Measurements from ENCODE around the gene PHC2. TPM values are rescaled to one million over a fixed set of nuclear protein-coding genes. Genes with fewer than 3 reads are reported as not detected.

PHC2 gene
- total and polyA plus RNA-seq, 2 of the 13 experiments (the other 11 are each of a cell fraction or from before 2014, with no cell fraction given): 52.5 to 84.9 TPM

DNA sequence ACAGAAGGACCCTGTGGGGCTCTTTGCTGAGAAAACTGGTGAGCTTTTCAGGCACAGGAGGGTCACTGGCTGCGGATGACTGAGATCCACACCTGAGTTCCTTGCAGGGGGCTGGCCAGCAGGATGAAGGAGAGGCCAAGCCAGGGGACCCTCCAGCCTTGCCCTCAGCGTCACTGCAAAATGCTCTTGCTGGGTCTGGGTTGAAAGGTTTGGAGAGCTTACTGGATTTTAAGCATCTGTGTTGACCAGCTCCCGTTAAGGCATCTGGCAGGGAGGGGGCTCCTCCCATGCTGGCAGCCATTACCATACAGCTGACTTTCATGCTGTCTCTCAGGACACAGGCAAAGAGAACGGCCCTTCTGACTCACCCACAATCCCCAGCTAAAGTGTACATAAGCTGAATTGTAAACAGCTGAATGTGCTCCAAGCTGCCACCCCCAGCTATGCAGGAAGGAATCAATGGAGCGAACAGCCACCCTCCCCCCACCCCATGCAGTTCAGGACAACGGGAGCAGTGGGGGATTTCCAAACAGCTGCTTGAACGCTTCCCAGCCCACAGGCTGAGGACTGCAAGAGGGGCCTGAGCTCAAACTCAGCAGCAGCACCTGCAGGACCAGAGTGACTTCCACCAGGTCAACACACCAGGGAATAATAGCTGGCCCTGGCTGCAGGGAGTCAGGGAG, 88.7 kb downstream of the PHC2 start (continued):
- TF ChIP-seq FOXP1 (IDR thresholded peaks at IDR 0.05) (peak; percentile 82), FOXP1 (CRISPR knock-in tag; IDR thresholded peaks at IDR 0.05) (peak; percentile 98), ZNF563 (CRISPR knock-in tag; IDR thresholded peaks at IDR 0.05) (0 out of 2 replicates have a peak, but pooled peaks have one; percentile 39), AGO2 (optimal IDR thresholded peaks at IDR 0.05; ENCODE audit: low read depth, low read length) (peak; percentile 49), MEF2D (CRISPR knock-in tag; IDR thresholded peaks at IDR 0.05) (peak; percentile 63; the same call in 1 of the 2 replicates), AHR (CRISPR knock-in tag; IDR thresholded peaks at IDR 0.05) (peak; percentile 64; the same call in 1 of the 2 replicates), ZNF343 (CRISPR knock-in tag; IDR thresholded peaks at IDR 0.05) (peak; percentile 63; the same call in 1 of the 2 replicates), ZC3H4 (CRISPR knock-in tag; IDR thresholded peaks at IDR 0.05; ENCODE audit: borderline replicate concordance) (peak; percentile 21), ZNF570 (CRISPR knock-in tag; IDR thresholded peaks at IDR 0.05; ENCODE audit: borderline replicate concordance) (no peak), TEAD2 (CRISPR knock-in tag; IDR thresholded peaks at IDR 0.05) (no peak), ZMAT3 (CRISPR knock-in tag; conservative IDR thresholded peaks at IDR 0.05) (peak; percentile 82; the same call in 1 of the 2 replicates), ZNF124 (CRISPR knock-in tag; IDR thresholded peaks at IDR 0.05) (0 out of 2 replicates have a peak, but pooled peaks have one; percentile 50), ZNF777 (CRISPR knock-in tag; IDR thresholded peaks at IDR 0.05) (no peak), ZNF335 (CRISPR knock-in tag; IDR thresholded peaks at IDR 0.05) (no peak), NONO (IDR thresholded peaks at IDR 0.05) (no peak), NONO (CRISPR knock-in tag; conservative IDR thresholded peaks at IDR 0.05) (peak; percentile 93; the same call in 1 of the 2 replicates)
- TF ChIP-seq, protein P1, sequence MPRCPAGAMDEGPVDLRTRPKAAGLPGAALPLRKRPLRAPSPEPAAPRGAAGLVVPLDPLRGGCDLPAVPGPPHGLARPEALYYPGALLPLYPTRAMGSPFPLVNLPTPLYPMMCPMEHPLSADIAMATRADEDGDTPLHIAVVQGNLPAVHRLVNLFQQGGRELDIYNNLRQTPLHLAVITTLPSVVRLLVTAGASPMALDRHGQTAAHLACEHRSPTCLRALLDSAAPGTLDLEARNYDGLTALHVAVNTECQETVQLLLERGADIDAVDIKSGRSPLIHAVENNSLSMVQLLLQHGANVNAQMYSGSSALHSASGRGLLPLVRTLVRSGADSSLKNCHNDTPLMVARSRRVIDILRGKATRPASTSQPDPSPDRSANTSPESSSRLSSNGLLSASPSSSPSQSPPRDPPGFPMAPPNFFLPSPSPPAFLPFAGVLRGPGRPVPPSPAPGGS (CRISPR knock-in tag; IDR thresholded peaks at IDR 0.05): no peak
- TF ChIP-seq, protein P2, sequence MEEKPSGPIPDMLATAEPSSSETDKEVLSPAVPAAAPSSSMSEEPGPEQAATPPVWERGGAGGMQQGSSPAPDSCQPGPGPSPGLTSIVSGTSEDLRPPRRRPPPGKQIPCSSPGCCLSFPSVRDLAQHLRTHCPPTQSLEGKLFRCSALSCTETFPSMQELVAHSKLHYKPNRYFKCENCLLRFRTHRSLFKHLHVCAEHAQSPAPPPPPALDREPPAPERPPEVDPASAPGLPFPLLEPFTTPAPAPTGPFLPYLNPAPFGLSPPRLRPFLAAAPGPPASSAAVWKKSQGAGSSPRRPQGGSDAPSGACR (CRISPR knock-in tag; IDR thresholded peaks at IDR 0.05): 0 out of 2 replicates have a peak, but pooled peaks have one; percentile 21
- TF ChIP-seq, protein P3, sequence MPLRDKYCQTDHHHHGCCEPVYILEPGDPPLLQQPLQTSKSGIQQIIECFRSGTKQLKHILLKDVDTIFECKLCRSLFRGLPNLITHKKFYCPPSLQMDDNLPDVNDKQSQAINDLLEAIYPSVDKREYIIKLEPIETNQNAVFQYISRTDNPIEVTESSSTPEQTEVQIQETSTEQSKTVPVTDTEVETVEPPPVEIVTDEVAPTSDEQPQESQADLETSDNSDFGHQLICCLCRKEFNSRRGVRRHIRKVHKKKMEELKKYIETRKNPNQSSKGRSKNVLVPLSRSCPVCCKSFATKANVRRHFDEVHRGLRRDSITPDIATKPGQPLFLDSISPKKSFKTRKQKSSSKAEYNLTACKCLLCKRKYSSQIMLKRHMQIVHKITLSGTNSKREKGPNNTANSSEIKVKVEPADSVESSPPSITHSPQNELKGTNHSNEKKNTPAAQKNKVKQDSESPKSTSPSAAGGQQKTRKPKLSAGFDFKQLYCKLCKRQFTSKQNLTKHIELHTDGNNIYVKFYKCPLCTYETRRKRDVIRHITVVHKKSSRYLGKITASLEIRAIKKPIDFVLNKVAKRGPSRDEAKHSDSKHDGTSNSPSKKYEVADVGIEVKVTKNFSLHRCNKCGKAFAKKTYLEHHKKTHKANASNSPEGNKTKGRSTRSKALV (CRISPR knock-in tag; IDR thresholded peaks at IDR 0.05): peak; percentile 83; the same call in 1 of the 2 replicates
- TF ChIP-seq, protein P4, sequence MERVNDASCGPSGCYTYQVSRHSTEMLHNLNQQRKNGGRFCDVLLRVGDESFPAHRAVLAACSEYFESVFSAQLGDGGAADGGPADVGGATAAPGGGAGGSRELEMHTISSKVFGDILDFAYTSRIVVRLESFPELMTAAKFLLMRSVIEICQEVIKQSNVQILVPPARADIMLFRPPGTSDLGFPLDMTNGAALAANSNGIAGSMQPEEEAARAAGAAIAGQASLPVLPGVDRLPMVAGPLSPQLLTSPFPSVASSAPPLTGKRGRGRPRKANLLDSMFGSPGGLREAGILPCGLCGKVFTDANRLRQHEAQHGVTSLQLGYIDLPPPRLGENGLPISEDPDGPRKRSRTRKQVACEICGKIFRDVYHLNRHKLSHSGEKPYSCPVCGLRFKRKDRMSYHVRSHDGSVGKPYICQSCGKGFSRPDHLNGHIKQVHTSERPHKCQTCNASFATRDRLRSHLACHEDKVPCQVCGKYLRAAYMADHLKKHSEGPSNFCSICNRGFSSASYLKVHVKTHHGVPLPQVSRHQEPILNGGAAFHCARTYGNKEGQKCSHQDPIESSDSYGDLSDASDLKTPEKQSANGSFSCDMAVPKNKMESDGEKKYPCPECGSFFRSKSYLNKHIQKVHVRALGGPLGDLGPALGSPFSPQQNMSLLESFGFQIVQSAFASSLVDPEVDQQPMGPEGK (CRISPR knock-in tag; IDR thresholded peaks at IDR 0.05): peak; percentile 99
- TF ChIP-seq, protein P5, sequence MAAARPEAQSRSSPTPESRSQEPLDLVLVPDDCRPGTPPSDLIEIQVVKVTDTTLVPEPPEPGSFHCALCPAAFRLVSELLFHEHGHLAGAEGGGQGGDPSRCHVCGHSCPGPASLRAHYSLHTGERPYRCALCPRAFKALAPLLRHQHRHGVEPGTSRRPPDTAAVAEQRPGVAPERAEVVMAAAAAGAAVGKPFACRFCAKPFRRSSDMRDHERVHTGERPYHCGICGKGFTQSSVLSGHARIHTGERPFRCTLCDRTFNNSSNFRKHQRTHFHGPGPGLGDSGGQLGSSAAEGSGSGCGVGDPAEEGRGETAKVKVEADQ (CRISPR knock-in tag; IDR thresholded peaks at IDR 0.05; ENCODE audit: borderline replicate concordance): peak; percentile 71; the same call in 1 of the 2 replicates
- TF ChIP-seq, protein P6, sequence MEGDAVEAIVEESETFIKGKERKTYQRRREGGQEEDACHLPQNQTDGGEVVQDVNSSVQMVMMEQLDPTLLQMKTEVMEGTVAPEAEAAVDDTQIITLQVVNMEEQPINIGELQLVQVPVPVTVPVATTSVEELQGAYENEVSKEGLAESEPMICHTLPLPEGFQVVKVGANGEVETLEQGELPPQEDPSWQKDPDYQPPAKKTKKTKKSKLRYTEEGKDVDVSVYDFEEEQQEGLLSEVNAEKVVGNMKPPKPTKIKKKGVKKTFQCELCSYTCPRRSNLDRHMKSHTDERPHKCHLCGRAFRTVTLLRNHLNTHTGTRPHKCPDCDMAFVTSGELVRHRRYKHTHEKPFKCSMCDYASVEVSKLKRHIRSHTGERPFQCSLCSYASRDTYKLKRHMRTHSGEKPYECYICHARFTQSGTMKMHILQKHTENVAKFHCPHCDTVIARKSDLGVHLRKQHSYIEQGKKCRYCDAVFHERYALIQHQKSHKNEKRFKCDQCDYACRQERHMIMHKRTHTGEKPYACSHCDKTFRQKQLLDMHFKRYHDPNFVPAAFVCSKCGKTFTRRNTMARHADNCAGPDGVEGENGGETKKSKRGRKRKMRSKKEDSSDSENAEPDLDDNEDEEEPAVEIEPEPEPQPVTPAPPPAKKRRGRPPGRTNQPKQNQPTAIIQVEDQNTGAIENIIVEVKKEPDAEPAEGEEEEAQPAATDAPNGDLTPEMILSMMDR (CRISPR knock-in tag; IDR thresholded peaks at IDR 0.05): peak; percentile 43

Data from HepG2 (cell line).